IMR-90 (cell line): ENCODE data around the gene LCN12. TPM values are rescaled to one million over a fixed set of nuclear protein-coding genes. Genes with fewer than 3 reads are reported as not detected.

Experiments
- ATAC-seq: fragments of 200-7000 bp; cut with Tn5 transposase; 2 replicates; pipeline ENCODE4 v1.9.1; 2020; ENCODE audit warnings: low read depth, mild to moderate bottlenecking, moderate library complexity
- BruUV-seq: library from RNA; stranded (reverse); fragments of 400-500 nt; replicated peaks from 2 replicates; lab custom pipeline; 2021; lab: Mats Ljungman, UMichigan
- CTCF ChIA-PET: fragments of 300-600 bp; formaldehyde crosslinking; extraction: SDS; loops from one replicate; lab custom pipeline; 2021; ENCODE audit warnings: antibody characterized with exemption; lab: Yijun Ruan, JAX
- POLR2A ChIA-PET: fragments of 300-600 bp; sonication (Branson Sonifier 250); formaldehyde crosslinking; loops from one replicate; lab custom pipeline; 2022; ENCODE audit warnings: antibody characterized with exemption; ENCODE audit not compliant: unreplicated experiment; lab: Charles Lee
- DNase-seq: peaks from one replicate; pipeline ENCODE4 v3.0.0; 2013
- H2AFZ ChIP-seq: replicated peaks from 2 replicates; pipeline ENCODE3; 2013; ENCODE audit warnings: low read length, mild to moderate bottlenecking; ENCODE audit not compliant: poor library complexity
- H2AK5ac ChIP-seq: 2 replicates; pipeline ENCODE4 v1.6.1; 2013; ENCODE audit warnings: low read depth, low read length, inconsistent platforms
- H2AK9ac ChIP-seq: replicated peaks from 2 replicates; pipeline ENCODE3; 2013; ENCODE audit warnings: mild to moderate bottlenecking, low read depth, low read length, moderate library complexity; ENCODE audit not compliant: poor library complexity
- H2BK120ac ChIP-seq: 2 replicates; pipeline ENCODE4 v1.6.1; 2013; ENCODE audit warnings: low read depth, low read length, inconsistent platforms
- H2BK15ac ChIP-seq: 3 replicates; pipeline ENCODE4 v1.6.1; 2013; ENCODE audit warnings: low read depth, low read length, inconsistent platforms
- H2BK20ac ChIP-seq: 2 replicates; pipeline ENCODE4 v1.6.1; 2013; ENCODE audit warnings: low read depth, mild to moderate bottlenecking, inconsistent platforms, low read length, moderate library complexity
- H2BK5ac ChIP-seq: 2 replicates; pipeline ENCODE4 v1.6.1; 2013; ENCODE audit warnings: mild to moderate bottlenecking, low read depth, low read length, inconsistent platforms; ENCODE audit not compliant: poor library complexity, severe bottlenecking
- H3K14ac ChIP-seq: replicated peaks from 2 replicates; pipeline ENCODE4 v1.6.1; 2013; ENCODE audit warnings: low read depth, low read length, inconsistent platforms
- H3K18ac ChIP-seq: 2 replicates; pipeline ENCODE4 v1.6.1; 2013; ENCODE audit warnings: low read depth, low read length, control low read depth
- H3K23ac ChIP-seq: 2 replicates; pipeline ENCODE4 v1.6.1; 2013; ENCODE audit warnings: low read depth, low read length, inconsistent platforms
- H3K27ac ChIP-seq: 2 replicates; pipeline ENCODE4 v1.5.1; 2013; ENCODE audit warnings: mild to moderate bottlenecking, control low read depth, low read length; ENCODE audit not compliant: insufficient read depth
- H3K27me3 ChIP-seq: 2 replicates; pipeline ENCODE4 v1.6.1; 2013; ENCODE audit warnings: low read length; ENCODE audit not compliant: control insufficient read depth, insufficient read depth
- H3K36me3 ChIP-seq: 2 replicates; pipeline ENCODE4 v1.6.1; 2013; ENCODE audit warnings: low read length, mixed read lengths; ENCODE audit not compliant: control insufficient read depth, insufficient read depth
- H3K4ac ChIP-seq: 2 replicates; pipeline ENCODE4 v1.6.1; 2013; ENCODE audit warnings: low read depth, low read length, inconsistent platforms
- H3K4me1 ChIP-seq: 2 replicates; pipeline ENCODE4 v1.6.1; 2013; ENCODE audit warnings: low read length, mixed read lengths; ENCODE audit not compliant: control insufficient read depth, insufficient read depth
- H3K4me2 ChIP-seq: 2 replicates; pipeline ENCODE4 v1.6.1; 2013; ENCODE audit warnings: low read depth, mild to moderate bottlenecking, control low read depth, low read length, moderate library complexity
- H3K4me3 ChIP-seq: 2 replicates; pipeline ENCODE4 v1.5.1; 2013; ENCODE audit warnings: low read depth, mild to moderate bottlenecking, control low read depth, low read length, moderate library complexity; ENCODE audit not compliant: insufficient read depth
- H3K56ac ChIP-seq: 2 replicates; pipeline ENCODE4 v1.6.1; 2013; ENCODE audit warnings: low read length, inconsistent platforms; ENCODE audit not compliant: insufficient read depth; ENCODE audit errors: extremely low read depth
- H3K79me1 ChIP-seq, 2 experiments: 2 replicates each; pipeline ENCODE4 v1.6.1; 2013; ENCODE audit warnings: low read length in 2 of 2, inconsistent platforms in 1 of 2, low read depth in 1 of 2
- H3K9ac ChIP-seq: 2 replicates; pipeline ENCODE4 v1.6.1; 2013; ENCODE audit warnings: low read depth, low read length, control low read depth
- H3K9me1 ChIP-seq: 2 replicates; pipeline ENCODE4 v1.6.1; 2013; ENCODE audit warnings: low read length, inconsistent platforms; ENCODE audit not compliant: insufficient read depth
- H3K9me3 ChIP-seq: 2 replicates; pipeline ENCODE4 v1.6.1; 2013; ENCODE audit warnings: low read length; ENCODE audit not compliant: control insufficient read depth, insufficient read depth
- H4K20me1 ChIP-seq: 2 replicates; pipeline ENCODE4 v1.6.1; 2013; ENCODE audit warnings: low read length, inconsistent platforms; ENCODE audit not compliant: insufficient read depth
- H4K5ac ChIP-seq: 2 replicates; pipeline ENCODE4 v1.6.1; 2013; ENCODE audit warnings: mild to moderate bottlenecking, low read depth, low read length, control low read depth
- H4K8ac ChIP-seq, 2 experiments: 2 replicates each; pipeline ENCODE4 v1.6.1; 2013; ENCODE audit warnings: low read depth in 2 of 2, low read length in 2 of 2, control low read depth in 1 of 2, inconsistent platforms in 1 of 2
- H4K91ac ChIP-seq: 2 replicates; pipeline ENCODE4 v1.6.1; 2013; ENCODE audit warnings: low read depth, low read length, inconsistent platforms; ENCODE audit not compliant: insufficient read depth
- BHLHE40 ChIP-seq: fragments of 150-350 bp; IDR thresholded peaks from 2 replicates; pipeline ENCODE4 v1.6.1; 2016; ENCODE audit warnings: mild to moderate bottlenecking, low read depth, low read length
- CEBPB ChIP-seq: IDR thresholded peaks from 2 replicates; pipeline ENCODE4 v1.6.1; 2012; ENCODE audit warnings: low read depth, low read length, improper control_type of control experiment
- MAFK ChIP-seq: IDR thresholded peaks from 2 replicates; pipeline ENCODE4 v1.6.1; 2012; ENCODE audit warnings: low read depth, low read length, improper control_type of control experiment
- MAZ ChIP-seq: IDR thresholded peaks from 2 replicates; pipeline ENCODE4 v1.6.1; 2012; ENCODE audit warnings: low read depth, mild to moderate bottlenecking, low read length, improper control_type of control experiment, moderate library complexity, borderline replicate concordance
- MXI1 ChIP-seq: IDR thresholded peaks from 2 replicates; pipeline ENCODE4 v1.6.1; 2012; ENCODE audit warnings: low read depth, mild to moderate bottlenecking, low read length, moderate library complexity, borderline replicate concordance
- NFE2L2 ChIP-seq: fragments of 150-350 bp; IDR thresholded peaks from 2 replicates; pipeline ENCODE4 v1.6.1; 2016; ENCODE audit warnings: low read depth, mild to moderate bottlenecking, low read length
- POLR2A ChIP-seq: IDR thresholded peaks from 2 replicates; pipeline ENCODE4 v1.6.1; 2012; ENCODE audit warnings: mild to moderate bottlenecking, low read depth, low read length
- RFX5 ChIP-seq: IDR thresholded peaks from 2 replicates; pipeline ENCODE4 v1.8.0; 2012; ENCODE audit warnings: low read depth, mild to moderate bottlenecking, low read length, moderate library complexity
- WGBS, 2 experiments: methylation state at CpG; one replicate each; pipeline versions ENCODE4 v1.1.5 to v1.1.7; 2013; ENCODE audit warnings: missing lambda C conversion rate in 2 of 2; ENCODE audit not compliant: insufficient read length in 1 of 2; ENCODE audit errors: extremely low coverage in 2 of 2; 5-methylcytosine and 5-hydroxymethylcytosine counted together
- dilution Hi-C: fragments of 300-500 bp; cut with HindIII; formaldehyde crosslinking; loops from one replicate; pipeline ENCODE4 v1.14.3; 2018; ENCODE audit warnings: low sequenced_read_pairs; ENCODE audit not compliant: unreplicated experiment
- in situ Hi-C: fragments of 300-500 bp; cut with MboI; formaldehyde crosslinking; loops from 3 replicates; pipeline ENCODE4 v1.14.3; 2019; ENCODE audit warnings: low sequenced_read_pairs, inconsistent platforms, mixed read lengths
- intact Hi-C: fragments of 100-400 bp; cut with micrococcal nuclease; formaldehyde crosslinking; loops from 2 replicates; pipeline ENCODE4 v1.10.0; 2022
- polyA plus RNA-seq, 3 experiments: library from polyadenylated mRNA; depleted of rRNA; stranded (reverse); fragments of >200 nt; gene quantifications; 2 replicates each; pipeline ENCODE4 v1.2.3, GENCODE V29; 2012; ENCODE audit warnings: low replicate concordance in 1 of 3
- total RNA-seq: library from RNA; depleted of rRNA; stranded (reverse); fragments of >200 nt; gene quantifications from 2 replicates; pipeline ENCODE4 v1.2.3, GENCODE V29; 2012
- TF ChIP-seq, protein P1 (sequence below): fragments of 150-350 bp; IDR thresholded peaks from 2 replicates; pipeline ENCODE4 v1.6.1; 2016; ENCODE audit warnings: low read depth, mild to moderate bottlenecking, low read length, moderate library complexity, borderline replicate concordance

Gene LCN12
- total and polyA plus RNA-seq, 2 of the 4 experiments (the other 2 are of a cell fraction) = 0.12 TPM; not detected in 1

DNA sequence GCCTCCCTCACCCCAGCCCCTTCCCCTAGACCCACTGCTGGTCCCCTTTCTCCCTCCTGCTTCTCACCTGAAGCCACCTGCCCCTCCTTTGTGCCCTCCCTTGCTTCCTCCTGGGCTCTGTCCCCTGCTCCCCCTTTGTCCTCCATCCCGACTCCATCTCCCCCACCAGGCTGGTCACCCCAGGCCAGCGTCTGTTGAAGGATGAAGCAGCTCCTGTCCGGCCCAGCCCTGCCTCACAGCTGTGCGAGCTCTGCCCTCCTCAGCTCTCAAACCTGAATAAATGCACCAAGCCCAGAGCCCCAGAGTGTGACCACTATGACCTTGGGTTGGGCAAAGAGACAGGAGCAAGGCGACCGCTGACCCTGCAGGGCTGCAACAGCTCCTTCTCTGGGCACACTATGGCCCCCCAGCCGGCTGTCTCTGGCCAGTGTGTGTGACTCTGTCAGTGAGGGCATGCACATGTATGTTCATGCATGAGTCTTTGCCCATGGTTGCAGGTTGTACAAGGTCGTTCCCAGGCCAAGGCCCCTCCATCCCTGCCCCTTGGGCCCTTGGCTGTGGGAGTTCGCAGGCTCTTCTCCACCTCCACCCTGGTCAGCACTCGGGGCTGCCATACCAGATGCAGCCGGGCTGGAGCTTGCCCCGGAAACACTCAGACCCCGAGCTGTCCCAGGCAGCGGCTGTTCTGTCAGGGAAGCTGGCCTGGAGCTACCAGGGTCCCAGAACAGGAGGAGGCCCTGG is 3.3 kb downstream of the LCN12 start (continued):
- TF ChIP-seq POLR2A (no peak), MXI1 (no peak), MAZ (no peak), NFE2L2 (no peak), RFX5 (no peak), CEBPB (no peak)

DNA sequence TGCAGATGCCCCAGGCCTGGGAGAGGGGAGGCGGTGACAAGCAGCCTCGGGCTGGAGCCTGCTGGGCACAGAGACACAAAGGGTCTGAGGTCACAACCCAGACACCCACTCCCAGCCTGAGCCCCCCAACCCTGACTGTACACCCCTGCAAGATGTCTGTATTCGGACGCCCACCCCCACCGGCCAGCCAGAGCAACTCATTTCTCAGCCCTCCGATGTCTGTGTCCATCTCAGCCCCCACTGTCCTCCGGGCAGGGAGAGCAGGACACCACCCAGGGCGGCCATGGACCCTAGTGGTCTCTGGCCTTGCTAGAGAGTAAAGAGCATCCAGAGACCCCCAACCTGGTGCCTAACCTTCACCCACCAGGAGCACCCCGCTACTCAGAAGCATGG is 3.9 kb downstream of the LCN12 start:
- no peaks in the 10 kb centered on the region for H4K20me1 ChIP-seq
- no peak for ATAC-seq
- H3K36me3 ChIP-seq = no peaks in the 10 kb centered on the region
- H3K18ac ChIP-seq = no peak overlapping the region
- no peak overlapping the region for H2BK15ac ChIP-seq
- no peak overlapping the region for H2BK5ac ChIP-seq
- H3K14ac ChIP-seq = no peak overlapping the region
- CTCF ChIA-PET = no interaction called here
- no peaks in the 10 kb centered on the region for H3K4me1 ChIP-seq
- intact Hi-C loops (no loop called here), in situ Hi-C loops (no loop called here), dilution Hi-C loops (no loop called here)
- H3K4me3 ChIP-seq = no peak overlapping the region
- H3K4ac ChIP-seq = no peak overlapping the region
- H4K91ac ChIP-seq = no peak overlapping the region
- no peaks in the 10 kb centered on the region for H3K9me1 ChIP-seq
- no peaks in the 10 kb centered on the region for H3K79me1 ChIP-seq
- no peak overlapping the region for H2AFZ ChIP-seq
- no peak overlapping the region for H2AK5ac ChIP-seq
- no TSS peak for BruUV-seq
- H3K23ac ChIP-seq = no peak overlapping the region
- no peak overlapping the region for H4K8ac ChIP-seq
- H3K9me3 ChIP-seq = peaks cover 3% of the 10 kb centered on the region
- H2AK9ac ChIP-seq = no peak overlapping the region
- no peak overlapping the region for H3K56ac ChIP-seq
- no peak for TF ChIP-seq MAFK
- TF ChIP-seq, protein P1, sequence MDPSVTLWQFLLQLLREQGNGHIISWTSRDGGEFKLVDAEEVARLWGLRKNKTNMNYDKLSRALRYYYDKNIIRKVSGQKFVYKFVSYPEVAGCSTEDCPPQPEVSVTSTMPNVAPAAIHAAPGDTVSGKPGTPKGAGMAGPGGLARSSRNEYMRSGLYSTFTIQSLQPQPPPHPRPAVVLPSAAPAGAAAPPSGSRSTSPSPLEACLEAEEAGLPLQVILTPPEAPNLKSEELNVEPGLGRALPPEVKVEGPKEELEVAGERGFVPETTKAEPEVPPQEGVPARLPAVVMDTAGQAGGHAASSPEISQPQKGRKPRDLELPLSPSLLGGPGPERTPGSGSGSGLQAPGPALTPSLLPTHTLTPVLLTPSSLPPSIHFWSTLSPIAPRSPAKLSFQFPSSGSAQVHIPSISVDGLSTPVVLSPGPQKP = no peak
- no peak for TF ChIP-seq CEBPB
- TF ChIP-seq MXI1 = no peak
- TF ChIP-seq MAZ = no peak
- no peak for TF ChIP-seq NFE2L2
- no peak for TF ChIP-seq BHLHE40
- H3K9ac ChIP-seq = no peak overlapping the region
- H2BK20ac ChIP-seq = no peak overlapping the region
- 82% methylated on average over 6 of the region's 9 CpGs; no CpG with 5 or more reads in 1 of the 2 experiments for WGBS, 2 experiments
- no peak overlapping the region for H3K4me2 ChIP-seq
- H3K27me3 ChIP-seq = peaks cover 25% of the 10 kb centered on the region
- POLR2A ChIA-PET = no interaction called here
- H3K27ac ChIP-seq = no peak overlapping the region
- no peak for DNase-seq
- no peak overlapping the region for H4K5ac ChIP-seq
- no peak overlapping the region for H2BK120ac ChIP-seq
